Activated CD4-positive, CD25-positive, alpha-beta regulatory T cell treated with anti-CD3 and anti-CD28 coated beads, Interleukin-2, amount 50 U/mL, for 72 hours (primary cell): ENCODE results near the gene RARRES2.

ENCODE experiments used
- DNase-seq: peaks from one replicate; pipeline ENCODE4 v3.0.0; 2021

Gene RARRES2

DNA sequence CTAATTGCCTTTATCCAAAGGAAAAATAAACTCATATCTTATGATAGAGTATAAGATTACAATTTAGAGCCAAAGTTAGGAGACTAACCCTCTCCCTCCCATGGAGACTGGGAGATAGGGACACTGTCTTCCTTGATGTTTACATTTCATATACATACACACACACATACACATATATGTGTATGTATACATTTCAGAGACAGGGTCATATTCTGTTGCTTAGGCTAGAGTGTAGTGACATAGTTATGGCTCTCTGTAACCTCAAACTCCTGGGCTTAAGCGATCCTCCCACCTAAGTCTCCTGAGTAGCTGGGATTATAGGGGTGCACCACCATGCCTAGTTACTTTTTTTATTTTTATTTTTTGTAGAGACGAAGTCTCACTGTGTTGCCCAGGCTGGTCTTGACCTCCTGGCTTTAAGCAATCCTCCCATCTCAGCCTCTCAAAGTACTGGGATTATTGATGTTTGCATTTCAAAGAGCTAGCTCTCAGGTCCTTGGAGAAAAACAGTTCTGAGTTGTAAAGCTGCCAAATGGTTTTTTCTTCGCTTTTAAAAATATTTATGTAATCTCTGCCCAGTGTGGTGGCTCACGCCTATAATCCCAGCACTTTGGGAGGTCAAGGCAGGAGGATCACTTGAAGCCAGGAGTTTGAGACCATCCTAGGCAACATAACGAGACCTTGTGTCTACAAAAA lies 19.1 kb upstream of the RARRES2 start:
- DNase-seq, result no peak

DNA sequence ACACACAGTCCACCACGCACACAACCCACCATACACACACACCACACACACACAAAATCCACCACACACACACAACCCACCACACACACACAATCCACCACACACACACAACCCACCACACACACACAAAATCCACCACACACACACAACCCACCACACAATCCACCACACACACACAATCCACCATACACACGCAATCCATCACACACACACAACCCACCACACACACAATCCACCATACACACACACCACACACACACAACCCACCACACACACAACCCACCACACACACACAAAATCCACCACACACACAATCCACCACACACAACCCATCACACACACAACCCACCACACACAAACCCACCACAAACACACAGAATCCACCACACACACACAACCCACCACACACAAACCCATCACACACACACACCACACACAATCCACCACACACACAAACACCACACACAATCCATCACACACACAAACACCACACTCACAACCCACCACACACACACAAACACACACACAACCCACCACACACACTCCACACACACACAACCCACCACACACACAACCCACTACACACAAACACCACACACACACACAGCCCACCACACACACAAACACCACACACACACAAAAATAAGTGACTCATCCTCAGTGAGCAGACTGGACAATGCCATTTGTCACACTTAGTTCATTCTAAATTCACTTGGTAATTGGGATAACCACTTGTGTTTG lies 18.4 kb upstream of the RARRES2 start:
- DNase-seq, result no peak

DNA sequence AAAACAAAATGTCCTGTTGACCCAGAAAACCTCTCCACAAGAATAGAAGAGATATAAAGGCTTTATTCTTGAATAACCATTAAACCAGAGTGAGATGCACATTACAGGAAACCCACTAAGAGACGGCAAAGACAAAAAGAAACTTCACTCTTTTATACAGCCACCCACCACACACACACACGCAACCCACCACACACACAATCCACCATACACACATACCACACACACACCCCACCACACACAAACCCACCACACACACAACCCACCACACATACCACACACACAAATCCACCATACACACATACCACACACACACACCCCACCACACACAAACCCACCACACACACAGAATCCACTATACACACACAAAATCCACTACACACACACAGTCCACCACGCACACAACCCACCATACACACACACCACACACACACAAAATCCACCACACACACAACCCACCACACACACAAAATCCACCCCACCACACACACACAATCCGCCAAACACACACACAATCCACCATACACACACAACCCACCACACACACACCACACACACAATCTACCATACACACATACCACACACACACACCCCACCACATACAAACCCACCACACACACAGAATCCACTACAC lies 17.7 kb upstream of the RARRES2 start:
- no peak for DNase-seq

DNA sequence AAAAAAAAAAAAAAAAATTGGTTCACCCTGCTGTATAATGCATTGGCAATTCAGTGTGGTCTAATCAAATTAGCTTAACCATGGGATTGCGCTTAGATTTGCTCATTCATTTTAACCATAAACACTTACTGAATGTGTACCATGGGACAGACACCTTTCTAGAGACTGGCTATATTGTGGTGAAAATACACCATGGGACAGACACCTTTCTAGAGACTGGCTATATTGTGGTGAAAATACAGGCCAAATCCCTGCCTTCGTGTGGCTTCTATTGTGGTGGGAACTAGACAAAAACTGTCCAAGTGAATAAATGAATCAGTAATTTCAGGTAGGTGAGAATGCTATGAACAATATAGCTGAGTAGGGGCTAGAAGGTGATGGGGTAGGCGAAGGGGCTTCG lies 17.0 kb upstream of the RARRES2 start:
- DNase-seq, result no peak

DNA sequence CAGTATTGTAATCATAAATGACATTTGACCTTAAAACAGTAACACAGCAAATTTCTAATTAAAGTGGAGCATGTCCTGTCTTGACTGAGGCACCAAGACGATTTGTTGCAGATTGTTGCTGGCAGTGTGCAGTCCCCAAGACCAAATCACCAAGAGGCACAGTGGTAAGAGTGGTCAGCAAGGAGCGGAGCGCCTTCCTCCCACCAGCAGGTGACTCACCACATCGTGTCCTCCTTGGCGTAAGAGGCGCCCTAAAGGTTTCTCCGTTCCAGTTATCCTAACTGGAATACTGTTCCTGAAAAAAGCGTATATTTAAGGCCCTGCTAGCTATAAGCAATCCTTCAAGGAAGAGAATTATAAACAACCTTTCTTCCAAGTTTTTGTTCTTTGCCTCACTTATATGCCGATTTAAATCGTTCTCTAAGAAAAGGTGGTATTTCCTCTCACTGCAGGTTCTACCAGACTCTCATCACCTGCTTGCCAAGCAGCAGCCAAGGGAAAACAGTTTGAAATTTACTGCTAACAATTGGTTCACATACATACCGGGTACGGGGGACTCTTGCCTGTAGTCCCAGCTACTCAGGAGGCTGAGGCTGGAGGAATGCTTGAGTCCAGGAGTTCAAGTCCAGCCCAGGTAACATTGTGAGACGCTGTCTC lies 16.5 kb upstream of the RARRES2 start:
- DNase-seq, result no peak

DNA sequence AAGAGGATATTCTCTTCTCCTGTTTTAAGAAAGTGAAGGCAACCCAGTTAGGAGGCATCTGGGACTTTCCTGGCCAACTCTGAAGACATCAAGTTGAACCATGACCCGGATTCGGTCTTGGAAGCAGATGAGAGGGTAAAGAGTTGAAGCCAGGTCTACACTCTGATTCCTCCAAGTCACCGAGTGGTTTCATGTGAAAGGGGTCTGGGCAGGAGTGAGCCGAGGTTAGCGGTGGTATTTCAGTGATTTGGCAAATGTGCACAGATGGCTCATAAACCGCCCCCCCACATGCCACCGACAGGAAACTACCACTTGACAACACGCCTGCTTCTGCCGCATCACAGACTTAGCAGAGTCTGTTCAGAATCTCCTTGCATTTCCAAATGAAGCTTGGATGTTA lies 15.8 kb upstream of the RARRES2 start:
- peak; percentile 51 for DNase-seq

DNA sequence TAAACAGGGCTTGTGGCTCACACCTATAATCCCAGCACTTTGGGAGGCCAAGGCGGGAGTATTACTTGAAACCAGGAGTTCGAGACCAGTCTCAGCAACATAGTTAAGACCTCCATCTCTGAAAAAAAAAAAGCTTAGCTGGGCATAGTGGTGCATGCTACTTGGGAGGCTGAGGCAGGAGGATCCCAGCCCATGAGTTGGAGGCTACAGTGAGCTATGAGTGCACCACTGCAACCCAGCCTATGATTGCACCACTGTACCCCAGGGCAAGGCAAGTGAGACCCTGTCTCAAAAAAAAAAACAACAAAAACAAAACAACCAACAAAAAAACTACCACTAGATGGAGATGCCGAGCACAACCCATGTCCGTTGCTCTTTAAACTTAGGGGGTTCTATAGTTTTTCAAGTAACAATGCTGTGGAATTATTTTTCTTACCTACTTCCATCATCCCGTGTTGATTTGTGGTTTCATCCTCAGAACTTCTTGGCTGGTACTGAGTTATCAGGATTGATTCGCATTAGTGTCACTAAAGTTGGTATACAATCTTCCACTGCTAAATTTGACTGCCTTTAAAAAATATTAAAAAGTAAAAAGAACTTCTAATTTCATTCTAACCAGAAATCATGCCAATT lies 15.0 kb upstream of the RARRES2 start:
- DNase-seq, result no peak

DNA sequence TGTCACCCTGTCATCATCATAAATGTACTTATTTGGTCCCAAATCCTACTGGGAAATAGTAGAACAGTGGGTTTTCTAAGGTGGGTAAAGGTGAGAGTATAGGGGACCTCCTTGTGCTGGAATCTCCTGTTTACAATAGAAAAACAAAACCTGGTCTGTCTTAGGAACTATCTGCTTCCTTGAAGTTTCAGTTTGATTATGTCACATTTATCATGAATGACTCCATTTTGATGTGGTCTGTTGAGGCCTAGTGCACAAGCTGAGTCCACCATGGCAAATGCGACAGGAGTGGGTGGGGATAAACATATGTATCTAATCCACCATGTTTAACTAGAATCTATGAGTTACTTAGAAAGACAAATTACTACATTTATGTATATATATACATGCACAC lies 14.2 kb upstream of the RARRES2 start:
- no peak for DNase-seq

DNA sequence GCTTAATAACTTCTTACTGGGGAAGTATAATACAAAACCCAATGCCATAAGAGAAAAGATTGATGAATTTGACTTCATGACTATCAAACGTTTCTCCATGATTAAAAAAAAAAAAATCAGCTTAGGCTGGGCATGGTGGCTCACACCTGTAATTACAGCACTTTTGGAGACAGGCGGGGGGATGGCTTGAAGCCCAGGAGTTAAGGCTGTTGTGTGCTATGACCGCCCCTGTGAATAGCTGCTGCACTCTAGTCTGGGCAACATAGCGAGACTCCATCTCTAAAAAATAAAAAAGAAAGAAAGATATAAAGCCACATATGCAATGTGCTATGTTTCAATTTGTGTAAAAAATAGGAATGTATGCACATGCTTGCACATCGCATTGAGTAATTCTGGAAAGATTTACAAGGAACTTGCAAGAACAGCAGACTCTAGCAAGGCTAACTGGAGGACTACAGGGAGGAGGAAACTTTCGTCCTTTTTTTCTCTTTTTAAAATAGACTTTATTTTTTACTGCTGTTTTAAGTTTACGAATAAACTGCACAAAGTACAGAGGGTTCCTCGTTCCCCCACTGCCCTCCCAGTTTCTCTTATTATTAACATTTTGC lies 10.3 kb upstream of the RARRES2 start:
- DNase-seq, result no peak

DNA sequence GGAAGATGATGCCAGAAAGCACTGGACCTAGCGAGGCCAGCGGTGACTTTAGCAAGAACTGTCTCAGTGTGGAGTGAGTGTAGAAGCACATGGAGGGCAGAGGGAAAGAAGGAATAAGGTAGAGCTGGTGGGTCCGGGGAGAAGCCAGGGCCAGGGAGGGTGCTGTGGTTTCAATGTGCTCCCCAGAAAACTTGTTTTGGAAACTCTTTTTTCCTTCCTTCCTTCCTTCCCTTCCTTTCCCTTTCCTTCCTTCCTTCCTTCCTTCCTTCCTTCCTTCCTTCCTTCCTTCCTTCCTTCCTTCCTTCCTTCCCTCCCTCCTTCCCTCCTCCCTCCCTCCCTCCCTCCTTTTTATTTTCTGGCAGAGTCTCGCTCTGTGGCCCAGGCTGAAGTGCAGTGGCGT lies 5.5 kb upstream of the RARRES2 start:
- DNase-seq, result no peak

DNA sequence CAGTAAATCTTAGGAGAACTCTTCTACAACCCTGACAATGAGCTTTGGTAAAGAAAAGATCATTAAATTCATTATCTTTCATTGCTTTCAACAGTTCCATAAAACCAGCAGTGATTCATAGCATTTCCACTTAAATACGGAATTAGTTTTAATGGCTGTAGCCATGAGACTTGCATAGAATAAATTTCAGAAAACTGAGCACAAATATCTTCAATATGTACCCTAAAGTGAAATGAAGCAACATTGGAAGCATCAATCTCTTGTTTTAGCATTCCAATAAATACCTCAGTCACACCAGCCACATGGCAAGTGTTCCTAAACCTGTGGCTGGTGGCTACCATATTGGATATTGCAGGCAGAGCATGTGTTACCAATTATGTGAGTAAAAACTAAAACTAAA lies 3.6 kb upstream of the RARRES2 start:
- DNase-seq, result no peak

DNA sequence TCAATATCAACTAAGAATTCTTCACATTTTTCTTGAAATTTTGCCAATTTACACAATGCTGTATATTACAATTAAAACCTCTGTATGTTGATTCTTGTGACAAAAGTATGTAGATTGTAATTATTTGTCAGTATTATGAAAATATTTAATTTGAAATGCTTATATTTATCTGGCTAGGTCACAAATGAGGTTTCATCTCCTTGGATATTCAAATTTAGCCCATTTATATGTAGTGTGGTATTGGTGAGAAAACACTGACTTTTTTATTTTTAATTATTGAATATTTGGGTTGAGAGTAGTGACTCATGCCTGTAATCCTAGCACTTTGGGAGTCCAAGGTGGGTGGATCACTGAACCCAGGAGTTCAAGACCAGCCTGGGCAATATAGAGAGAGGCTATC lies 2.9 kb upstream of the RARRES2 start:
- no peak for DNase-seq

DNA sequence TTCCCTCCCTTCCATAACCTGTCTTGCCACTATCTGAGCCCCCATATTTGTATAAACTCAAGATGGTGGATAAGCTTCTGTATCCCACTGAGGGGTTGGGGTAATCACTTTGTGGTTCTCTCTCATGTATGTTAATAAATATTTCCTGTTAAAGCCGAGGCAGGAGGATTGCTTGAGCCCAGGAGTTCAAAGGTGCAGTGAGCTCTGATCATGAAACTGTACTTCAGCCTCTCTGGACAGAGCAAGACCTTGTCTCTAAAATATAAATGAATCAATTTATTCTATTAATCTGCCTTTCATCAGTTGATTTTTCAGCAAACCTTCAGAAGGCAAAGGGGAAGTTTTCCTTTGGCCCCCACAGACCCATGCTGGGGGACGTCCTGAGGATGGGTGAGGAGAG lies 1.8 kb upstream of the RARRES2 start:
- DNase-seq, result no peak

DNA sequence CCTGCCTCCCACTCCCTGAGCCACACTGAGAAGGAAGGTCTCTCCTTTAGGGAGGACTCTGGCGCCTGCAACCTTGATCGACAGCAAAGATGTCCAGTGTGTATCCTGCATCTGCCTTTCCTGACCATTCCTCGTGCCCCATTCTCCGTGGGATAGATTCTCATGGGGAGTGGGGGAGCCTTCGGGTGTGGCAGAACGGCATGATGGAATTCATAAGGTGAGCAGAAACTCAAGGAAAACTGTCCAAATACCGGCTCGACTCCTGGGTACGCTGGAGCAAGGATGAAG lies 636 bp upstream of the RARRES2 start:
- DNase-seq, result no peak

DNA sequence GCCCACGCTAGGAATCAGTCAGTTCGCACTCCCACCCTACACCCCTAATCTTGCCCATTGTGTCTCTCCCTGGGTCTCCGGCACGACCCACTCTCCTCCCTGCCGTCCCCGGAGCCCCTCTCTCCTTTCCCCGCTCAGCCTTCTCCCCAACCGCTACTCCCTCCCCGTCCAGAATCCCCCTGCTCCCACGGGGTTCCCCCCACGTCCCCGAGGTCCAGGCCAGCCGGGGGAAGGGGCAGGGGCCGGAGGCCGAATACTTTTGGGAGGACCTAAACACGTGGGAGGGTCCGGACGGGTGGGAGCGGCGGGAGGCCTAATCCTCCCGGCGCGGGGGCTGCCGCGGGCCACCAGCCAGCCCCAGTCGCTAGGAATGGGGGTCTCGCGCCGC lies 560 bp downstream of the RARRES2 start:
- DNase-seq, result no peak

DNA sequence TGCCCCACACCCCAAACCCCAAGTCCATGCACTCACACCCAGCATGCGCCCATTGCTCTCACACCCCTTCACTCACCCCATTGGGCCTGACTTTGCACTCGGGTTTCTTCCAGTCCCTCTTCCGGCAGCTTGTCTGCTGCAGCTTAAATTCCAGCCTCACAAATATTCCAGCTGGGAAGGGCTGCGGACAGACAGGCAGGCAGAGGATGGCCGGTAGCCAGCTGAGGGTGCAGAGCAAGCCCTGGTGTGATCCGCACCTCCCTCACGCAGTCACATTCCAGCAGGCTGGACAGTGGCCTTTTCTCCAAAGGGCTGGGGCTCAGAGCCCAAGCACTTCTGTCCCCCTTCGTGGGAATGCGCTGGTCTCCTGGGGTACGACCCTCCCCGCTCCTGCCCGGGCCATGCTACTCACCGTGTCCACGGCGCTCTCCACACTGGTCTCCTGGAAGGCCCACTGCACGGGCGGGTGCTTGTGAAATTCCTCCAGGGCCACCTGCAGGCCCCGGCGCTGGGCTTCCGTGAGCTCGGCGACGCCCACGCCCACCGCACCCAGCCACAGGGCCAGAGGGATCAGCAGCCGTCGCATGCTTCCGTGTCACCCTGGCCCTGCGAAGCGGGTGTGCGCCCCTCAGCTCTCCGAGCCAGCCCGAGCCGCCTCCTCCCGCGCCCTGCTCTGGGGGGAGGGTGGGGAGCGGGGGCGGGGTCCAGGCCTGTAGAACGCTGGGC lies 1.2 kb downstream of the RARRES2 start:
- no peak for DNase-seq

DNA sequence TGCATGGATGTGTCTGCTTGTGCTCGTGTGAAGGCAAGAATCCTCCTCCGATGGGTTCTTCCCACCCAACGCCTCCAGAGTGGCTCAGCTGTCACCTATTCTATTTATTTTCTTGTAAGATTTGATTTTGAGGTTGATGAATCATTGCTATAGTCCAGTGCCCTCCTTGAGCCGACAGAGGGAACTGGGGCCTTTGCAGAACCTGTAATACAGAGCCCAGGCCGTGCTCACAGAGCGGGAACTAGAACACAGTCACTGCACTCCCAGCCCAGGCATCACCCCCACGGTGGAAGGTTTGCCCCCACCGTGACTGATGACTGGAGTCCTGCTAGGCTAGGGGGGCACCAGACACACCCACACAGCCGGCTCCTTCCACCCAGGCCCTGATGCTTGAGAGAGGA lies 2.0 kb downstream of the RARRES2 start:
- DNase-seq, result no peak

DNA sequence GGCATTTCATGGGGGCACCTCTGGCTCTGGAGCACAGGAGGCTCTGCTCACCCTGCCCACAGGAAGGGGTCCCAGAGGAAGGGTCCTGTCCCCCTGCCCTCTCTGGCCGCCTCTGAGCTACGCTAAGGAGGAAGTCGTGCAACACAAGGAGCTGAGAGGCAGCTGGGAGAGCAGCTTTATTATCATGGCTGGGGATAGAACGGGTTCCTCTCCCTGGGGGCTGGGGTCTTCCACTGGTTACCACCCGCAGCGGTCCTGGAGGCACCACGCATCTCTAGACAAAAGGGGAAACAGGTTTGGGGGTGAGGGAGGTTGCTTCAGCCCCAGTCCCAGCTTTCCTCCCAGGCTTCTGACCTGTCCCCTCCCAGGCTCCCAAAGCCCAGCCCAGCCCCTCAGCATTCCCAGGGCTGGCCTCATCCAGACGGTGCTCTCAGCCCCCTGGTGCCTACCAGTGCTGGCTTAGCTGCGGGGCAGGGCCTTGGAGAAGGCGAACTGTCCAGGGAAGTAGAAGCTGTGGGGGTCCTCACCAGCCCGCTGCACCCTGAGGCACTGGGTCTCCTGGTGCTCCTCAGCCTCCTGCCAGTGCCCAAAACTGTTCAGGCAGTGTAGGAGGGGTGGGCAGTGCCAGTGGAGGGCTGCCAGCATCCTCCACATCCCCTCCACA lies 3.1 kb downstream of the RARRES2 start:
- DNase-seq, result no peak

DNA sequence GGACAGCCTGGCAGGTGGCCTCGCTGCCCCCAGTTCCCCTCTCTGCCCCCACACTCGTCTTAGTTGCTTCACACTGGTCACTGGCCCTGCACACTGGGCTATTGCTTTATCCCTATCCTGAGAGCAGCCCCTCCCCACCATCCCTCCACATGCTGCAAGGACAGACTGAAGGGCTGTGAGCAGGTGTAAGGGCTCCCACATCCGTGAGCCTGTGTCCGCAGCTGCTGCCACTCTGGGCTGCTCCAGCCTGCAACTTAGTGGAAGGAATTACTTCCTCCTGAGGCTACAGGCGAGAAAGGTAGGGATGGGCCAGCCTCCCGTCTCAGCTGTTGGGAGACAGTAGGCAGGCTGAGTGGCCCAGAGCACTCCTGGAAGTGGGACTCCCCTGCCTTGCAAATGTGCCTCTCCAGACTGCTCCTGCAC lies 3.8 kb downstream of the RARRES2 start:
- DNase-seq, result no peak

DNA sequence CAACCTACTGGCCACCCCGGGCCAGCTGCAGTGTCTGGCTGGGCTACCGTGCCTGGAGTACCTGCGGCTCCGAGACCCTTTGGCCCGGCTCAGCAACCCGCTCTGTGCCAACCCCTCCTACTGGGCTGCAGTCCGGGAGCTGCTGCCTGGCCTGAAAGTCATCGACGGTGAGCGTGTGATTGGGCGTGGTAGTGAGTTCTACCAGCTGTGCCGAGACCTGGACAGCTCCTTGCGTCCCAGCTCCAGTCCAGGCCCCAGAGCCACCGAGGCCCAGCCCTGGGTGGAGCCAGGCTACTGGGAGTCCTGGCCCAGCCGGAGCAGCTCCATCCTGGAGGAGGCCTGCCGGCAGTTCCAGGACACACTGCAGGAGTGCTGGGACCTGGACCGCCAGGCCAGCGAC lies 4.2 kb downstream of the RARRES2 start:
- DNase-seq, result no peak

DNA sequence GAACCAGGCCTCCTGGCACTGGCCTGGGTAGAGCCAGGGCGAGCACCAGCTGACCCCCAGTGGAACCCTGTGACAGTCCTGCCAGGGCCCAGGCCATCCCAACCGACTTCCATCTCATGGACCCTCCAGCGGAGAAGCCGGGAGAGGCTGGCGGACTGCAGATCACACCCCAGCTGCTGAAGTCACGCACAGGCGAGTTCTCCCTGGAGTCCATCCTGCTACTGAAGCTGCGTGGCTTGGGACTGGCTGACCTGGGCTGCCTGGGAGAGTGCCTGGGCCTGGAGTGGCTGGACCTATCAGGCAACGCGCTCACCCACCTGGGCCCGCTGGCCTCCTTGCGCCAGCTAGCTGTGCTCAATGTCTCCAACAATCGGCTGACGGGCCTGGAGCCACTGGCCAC lies 4.7 kb downstream of the RARRES2 start:
- DNase-seq, result no peak

DNA sequence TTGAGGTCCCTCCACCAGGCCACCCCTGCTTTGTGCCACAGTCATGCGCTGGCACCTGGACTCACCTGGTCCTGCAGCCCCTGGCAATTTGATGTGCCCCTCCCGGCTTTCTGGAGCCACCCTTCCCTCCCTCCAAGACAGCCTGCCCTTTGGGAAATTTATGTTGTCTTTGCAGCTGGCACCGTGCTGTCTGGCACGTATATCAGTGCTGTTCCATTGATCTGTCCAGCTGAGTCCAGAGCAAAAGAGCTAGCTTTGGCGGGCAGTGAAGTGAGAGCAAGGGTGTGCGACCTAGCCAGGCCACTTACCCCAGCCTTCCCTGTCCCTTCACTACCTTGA lies 5.7 kb downstream of the RARRES2 start:
- no peak for DNase-seq
